HUES6 (cell line): ENCODE data around the gene PRPSAP1.

Experiments used
- H3K27ac ChIP-seq: 2 replicates; pipeline ENCODE4 v1.7.0; 2013; ENCODE audit warnings: low read depth, mild to moderate bottlenecking, low read length, inconsistent platforms
- H3K27me3 ChIP-seq: 2 replicates; pipeline ENCODE4 v1.6.1; 2013; ENCODE audit warnings: low read length; ENCODE audit not compliant: control insufficient read depth, insufficient read depth
- H3K36me3 ChIP-seq: 2 replicates; pipeline ENCODE4 v1.6.1; 2013; ENCODE audit warnings: low read length; ENCODE audit not compliant: control insufficient read depth, insufficient read depth
- H3K4me1 ChIP-seq: 2 replicates; pipeline ENCODE4 v1.6.1; 2013; ENCODE audit warnings: low read length; ENCODE audit not compliant: control insufficient read depth, insufficient read depth
- H3K4me3 ChIP-seq: 2 replicates; pipeline ENCODE4 v1.5.1; 2013; ENCODE audit warnings: low read depth, low read length
- H3K9ac ChIP-seq: one replicate; pipeline ENCODE4 v1.6.1; 2013; ENCODE audit warnings: mild to moderate bottlenecking, low read length
- H3K9me3 ChIP-seq: 2 replicates; pipeline ENCODE4 v1.6.1; 2013; ENCODE audit warnings: low read depth, low read length; ENCODE audit not compliant: control insufficient read depth, insufficient read depth

PRPSAP1 gene

DNA sequence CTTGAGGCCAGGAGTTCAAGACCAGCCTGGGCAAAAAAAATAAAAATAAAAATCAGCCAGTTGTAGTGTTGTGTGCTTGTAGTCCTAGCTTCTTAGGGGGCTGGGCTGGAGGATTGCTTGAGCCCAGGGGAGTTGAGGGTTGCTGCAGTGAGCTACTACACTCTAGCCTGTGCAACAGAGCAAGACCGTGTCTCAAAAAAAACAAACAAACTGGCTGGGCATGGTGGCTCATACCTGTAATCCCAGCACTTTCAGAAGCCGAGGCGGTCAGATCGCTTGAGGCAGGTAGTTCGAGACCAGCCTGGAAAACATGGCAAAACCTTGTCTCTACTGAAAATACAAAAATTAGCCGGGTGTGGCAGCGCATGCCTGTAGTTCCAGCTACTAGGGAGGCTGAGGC, 93.5 kb downstream of the PRPSAP1 start:
- no peaks in the 10 kb centered on the region for H3K36me3 ChIP-seq
- H3K9me3 ChIP-seq, result no peaks in the 10 kb centered on the region
- no peak overlapping the region for H3K4me3 ChIP-seq
- H3K9ac ChIP-seq, result no peak overlapping the region
- H3K27ac ChIP-seq, result no peak overlapping the region
- peaks cover 10% of the 10 kb centered on the region; the same call in 1 of the 2 replicates for H3K4me1 ChIP-seq
- no peaks in the 10 kb centered on the region for H3K27me3 ChIP-seq
